Right lobe of liver (tissue), 6 donors: ENCODE measurements around the gene UTP4. TPM values are rescaled to one million over a fixed set of nuclear protein-coding genes. Genes with fewer than 3 reads are reported as not detected.

ENCODE experiments used
- ATAC-seq, 4 donors: fragments of 200-7000 bp; cut with Tn5 transposase; one replicate each; pipeline ENCODE4 v1.9.1; 2020; ENCODE audit warnings: mild to moderate bottlenecking in 4 of 4, moderate library complexity in 4 of 4
- DNase-seq, 3 donors: peaks; one replicate each; pipeline ENCODE4 v3.0.0-alpha.2; 2020
- H3K27ac ChIP-seq, 3 donors: fragments of 200-600 bp; one replicate each; pipeline ENCODE4 v1.8.0; 2022
- H3K27me3 ChIP-seq, 2 donors: fragments of 200-600 bp; one replicate each; pipeline ENCODE4 v1.8.0; 2022
- H3K36me3 ChIP-seq, 4 donors: fragments of 200-600 bp; sonication (generic) in 1 of 4; one replicate each; pipeline versions ENCODE4 v1.5.1 to v1.8.0; 2017 to 2022; ENCODE audit warnings: control low read depth in 1 of 4
- H3K4me1 ChIP-seq, 4 donors: fragments of 200-600 bp; sonication (generic) in 1 of 4; one replicate each; pipeline versions ENCODE4 v1.5.1 to v1.8.0; 2017 to 2022; ENCODE audit warnings: control low read depth in 1 of 4
- H3K4me3 ChIP-seq, 3 donors: fragments of 200-600 bp; one replicate each; pipeline ENCODE4 v1.8.0; 2022
- H3K9me3 ChIP-seq, 4 donors: fragments of 200-600 bp; sonication (generic) in 1 of 4; one replicate each; pipeline versions ENCODE4 v1.5.1 to v1.8.0; 2017 to 2022; ENCODE audit warnings: control low read depth in 1 of 4
- CTCF ChIP-seq, 4 donors: fragments of 200-600 bp in 3 of 4; fragments of 450-650 bp in 1 of 4; IDR thresholded peaks; one replicate each; pipeline versions ENCODE4 v1.5.1 to v1.8.0; 2016 to 2022; ENCODE audit warnings: antibody characterized with exemption in 4 of 4, mild to moderate bottlenecking in 2 of 4
- POLR2A ChIP-seq: fragments of 450-650 bp; IDR thresholded peaks from one replicate; pipeline ENCODE4 v1.6.1; 2017; ENCODE audit warnings: antibody characterized with exemption, mild to moderate bottlenecking
- WGBS: methylation state at CpG from one replicate; pipeline ENCODE4 v1.1.6; 2018; ENCODE audit warnings: low coverage, low lambda C conversion rate; ENCODE audit not compliant: insufficient coverage; ENCODE audit errors: missing lambda C conversion rate; 5-methylcytosine and 5-hydroxymethylcytosine counted together
- intact Hi-C, 2 donors: fragments of 100-400 bp; cut with DNase I; formaldehyde crosslinking; loops; one replicate each; pipeline versions ENCODE4 v1.11.2 to v1.14.1; 2022
- total RNA-seq, 6 experiments: library from RNA; depleted of rRNA in 2 of 6; stranded (reverse); fragments of >200 nt in 2 of 6; fragmentation: NEBNext Ultra II Directional in 3 of 6; extraction: Animal tissue kit (Norgen Biotek cat#: 25700) in 3 of 6; gene quantifications; one replicate each; pipeline versions ENCODE4 v1.1.0 to v1.2.4, GENCODE V29; 2016 to 2023
- donor health status: DM: no; HTN: yes; CAD: no.
- donor health status: DM: no; HTN: no; CAD: no.
- donor health status: DM: no; HTN: no; CAD: no.
- donor health status: DM: no; HTN: yes; CAD: no.
- donor health status: DM: no; HTN: yes; CAD: no.

Gene UTP4
- total RNA-seq, 6 experiments from 2014 or later, result 13.9 to 22.2 (median 19.6) TPM

- WGBS, result 67% methylated on average over 6 of the region's 7 CpGs
- H3K9me3 ChIP-seq, result no peaks in the 10 kb centered on the region
- peak in 1 of 4 donors; percentile 45 for ATAC-seq
- H3K36me3 ChIP-seq, result no peaks in the 10 kb centered on the region
- intact Hi-C loops, result no loop called here
- no peak overlapping the region for H3K27ac ChIP-seq
- H3K4me3 ChIP-seq, result no peak overlapping the region
- peaks cover 0 to 4% (median 0%) of the 10 kb centered on the region in 4 donors for H3K4me1 ChIP-seq
- H3K27me3 ChIP-seq, result no peaks in the 10 kb centered on the region
- DNase-seq, result no peak
- TF ChIP-seq POLR2A (no peak), CTCF (IDR thresholded peaks at IDR 0.05) (no peak)
Measured at GRCh38 chr16:69199382-69199781, 66.9 kb downstream of the UTP4 start.

- TF ChIP-seq POLR2A (no peak), CTCF (IDR thresholded peaks at IDR 0.05) (no peak)
- no peak for DNase-seq
- H3K4me1 ChIP-seq, result no peaks in the 10 kb centered on the region
- no peaks in the 10 kb centered on the region for H3K36me3 ChIP-seq
- H3K27me3 ChIP-seq, result no peaks in the 10 kb centered on the region
- no peaks in the 10 kb centered on the region for H3K9me3 ChIP-seq
- no peak for ATAC-seq
- WGBS, result 69% methylated on average over 2 of the region's 2 CpGs
- no peak overlapping the region for H3K4me3 ChIP-seq
- intact Hi-C loops, result no loop called here
- H3K27ac ChIP-seq, result no peak overlapping the region
Measured at GRCh38 chr16:69201291-69201690, 68.8 kb downstream of the UTP4 start.

- no peak overlapping the region for H3K27ac ChIP-seq
- intact Hi-C loops, result no loop called here
- DNase-seq (no peak), ATAC-seq (peak in 1 of 4 donors; percentile 64)
- no peak for TF ChIP-seq CTCF (IDR thresholded peaks at IDR 0.05)
- no peak for TF ChIP-seq POLR2A
- H3K36me3 ChIP-seq, result no peaks in the 10 kb centered on the region
- no peaks in the 10 kb centered on the region for H3K27me3 ChIP-seq
- H3K4me3 ChIP-seq, result no peak overlapping the region
- H3K4me1 ChIP-seq, result no peaks in the 10 kb centered on the region
- no peaks in the 10 kb centered on the region for H3K9me3 ChIP-seq
- 60% methylated on average over 2 of the region's 2 CpGs for WGBS
Measured at GRCh38 chr16:69201787-69202186, 69.3 kb downstream of the UTP4 start.

GRCh38 chr16:69204172-69204571, 71.7 kb downstream of the UTP4 start:
- Histone ChIP-seq H3K9me3 (no peaks in the 10 kb centered on the region), H3K27ac (no peak overlapping the region)
- peak in 3 of 4 donors; percentile 35 to 74 (median 58) for ATAC-seq

More at GRCh38 chr16:69204172-69204571, 71.7 kb downstream of the UTP4 start:
- intact Hi-C loops, result no loop called here
- no peak for DNase-seq
- H3K4me1 ChIP-seq, result no peaks in the 10 kb centered on the region
- no peaks in the 10 kb centered on the region for H3K36me3 ChIP-seq
- H3K27me3 ChIP-seq, result no peaks in the 10 kb centered on the region
- H3K4me3 ChIP-seq, result no peak overlapping the region
- no peak for TF ChIP-seq CTCF (IDR thresholded peaks at IDR 0.05)
- TF ChIP-seq POLR2A, result no peak
